Activated naive CD4-positive, alpha-beta T cell treated with anti-CD3 and anti-CD28 coated beads, Interleukin-2, amount 10 ng/mL, durations not matched to agents 7 days and 5 days (primary cell): ENCODE measurements around the gene HELLS.
"Not testable (repeated sequence)": the region's sequence is repeated elsewhere in the genome, so short reads cannot be mapped to it uniquely, and the experiment has no call there.

Experiments
- CTCF ChIA-PET: fragments of 350-600 bp; sonication (Branson Sonifier 250); formaldehyde crosslinking; loops from one replicate; lab custom pipeline; 2021; ENCODE audit warnings: antibody characterized with exemption; lab: Charles Lee
- DNase-seq: peaks from one replicate; pipeline ENCODE4 v3.0.0-alpha.2; 2020
- H3K27ac Mint-ChIP-seq: one replicate; pipeline ENCODE4 v1.8.0; 2021; ENCODE audit warnings: mild to moderate bottlenecking, moderate library complexity, mixed read lengths
- H3K27me3 Mint-ChIP-seq: one replicate; pipeline ENCODE4 v1.8.0; 2021; ENCODE audit warnings: mild to moderate bottlenecking, mixed read lengths
- H3K36me3 Mint-ChIP-seq: one replicate; pipeline ENCODE4 v1.8.0; 2021; ENCODE audit warnings: mixed read lengths
- H3K4me1 Mint-ChIP-seq: one replicate; pipeline ENCODE4 v1.8.0; 2021; ENCODE audit warnings: mixed read lengths
- H3K4me3 Mint-ChIP-seq: one replicate; pipeline ENCODE4 v1.8.0; 2021; ENCODE audit warnings: mild to moderate bottlenecking, moderate library complexity, mixed read lengths
- H3K9me3 Mint-ChIP-seq: one replicate; pipeline ENCODE4 v1.8.0; 2021; ENCODE audit warnings: mixed read lengths

The HELLS gene

GRCh38 chr10:94630017-94630688 lies 84.6 kb downstream of the HELLS start:
- DNase-seq, result no peak
- H3K27me3 Mint-ChIP-seq, result no peaks in the 10 kb centered on the region
- H3K9me3 Mint-ChIP-seq, result no peaks in the 10 kb centered on the region
- H3K4me1 Mint-ChIP-seq, result peaks cover 2% of the 10 kb centered on the region
- H3K36me3 Mint-ChIP-seq, result no peaks in the 10 kb centered on the region
- H3K4me3 Mint-ChIP-seq, result no peak overlapping the region
- no peak overlapping the region for H3K27ac Mint-ChIP-seq
- CTCF ChIA-PET, result interaction anchor here (1.4 kb wide), 1 partner anchor 613 kb away, joined by 3 read pairs; no protein-coding TSS in a partner anchor

GRCh38 chr10:94631077-94631875 lies 85.7 kb downstream of the HELLS start:
- no peak overlapping the region for H3K27ac Mint-ChIP-seq
- H3K27me3 Mint-ChIP-seq, result no peaks in the 10 kb centered on the region
- H3K36me3 Mint-ChIP-seq, result no peaks in the 10 kb centered on the region
- CTCF ChIA-PET, result no interaction called here
- DNase-seq, result no peak
- H3K4me1 Mint-ChIP-seq, result peaks cover 2% of the 10 kb centered on the region
- H3K9me3 Mint-ChIP-seq, result no peaks in the 10 kb centered on the region
- no peak overlapping the region for H3K4me3 Mint-ChIP-seq

- H3K9me3 Mint-ChIP-seq, result peaks cover 3% of the 10 kb centered on the region
- H3K27me3 Mint-ChIP-seq, result no peaks in the 10 kb centered on the region
- H3K36me3 Mint-ChIP-seq, result no peaks in the 10 kb centered on the region
- no peak for DNase-seq
- no peak overlapping the region for H3K27ac Mint-ChIP-seq
- no peak overlapping the region for H3K4me3 Mint-ChIP-seq
- CTCF ChIA-PET, result interaction anchor here (1.5 kb wide), 1 partner anchor 611 kb away, joined by 3 read pairs; no protein-coding TSS in a partner anchor
- H3K4me1 Mint-ChIP-seq, result peaks cover 2% of the 10 kb centered on the region
Measured at GRCh38 chr10:94632954-94633353, 87.4 kb downstream of the HELLS start.

- H3K36me3 Mint-ChIP-seq, H3K4me3 Mint-ChIP-seq, H3K4me1 Mint-ChIP-seq, DNase-seq, H3K27ac Mint-ChIP-seq, H3K27me3 Mint-ChIP-seq, CTCF ChIA-PET: not testable (repeated sequence)
- peaks cover 12% of the 10 kb centered on the region for H3K9me3 Mint-ChIP-seq
Measured at GRCh38 chr10:94638097-94638496, 92.5 kb downstream of the HELLS start.

GRCh38 chr10:94639902-94640301 lies 94.3 kb downstream of the HELLS start:
- no peak for DNase-seq
- no peak overlapping the region for H3K4me3 Mint-ChIP-seq
- peaks cover 12% of the 10 kb centered on the region for H3K9me3 Mint-ChIP-seq
- no peak overlapping the region for H3K27ac Mint-ChIP-seq
- H3K27me3 Mint-ChIP-seq, result no peaks in the 10 kb centered on the region
- H3K36me3 Mint-ChIP-seq, result no peaks in the 10 kb centered on the region
- CTCF ChIA-PET, result no interaction called here
- no peaks in the 10 kb centered on the region for H3K4me1 Mint-ChIP-seq

- H3K27me3 Mint-ChIP-seq, result no peaks in the 10 kb centered on the region
- peaks cover 12% of the 10 kb centered on the region for H3K9me3 Mint-ChIP-seq
- no peak overlapping the region for H3K4me3 Mint-ChIP-seq
- no peaks in the 10 kb centered on the region for H3K36me3 Mint-ChIP-seq
- DNase-seq, result no peak
- CTCF ChIA-PET, result no interaction called here
- no peaks in the 10 kb centered on the region for H3K4me1 Mint-ChIP-seq
- H3K27ac Mint-ChIP-seq, result no peak overlapping the region
Measured at GRCh38 chr10:94640562-94640961, 95.0 kb downstream of the HELLS start.

- H3K27me3 Mint-ChIP-seq, result no peaks in the 10 kb centered on the region
- H3K4me1 Mint-ChIP-seq, result no peaks in the 10 kb centered on the region
- CTCF ChIA-PET, result no interaction called here
- no peaks in the 10 kb centered on the region for H3K36me3 Mint-ChIP-seq
- no peak for DNase-seq
- no peak overlapping the region for H3K4me3 Mint-ChIP-seq
- peaks cover 12% of the 10 kb centered on the region for H3K9me3 Mint-ChIP-seq
- no peak overlapping the region for H3K27ac Mint-ChIP-seq
Measured at GRCh38 chr10:94641480-94641879, 95.9 kb downstream of the HELLS start.

GRCh38 chr10:94644352-94644751 lies 98.8 kb downstream of the HELLS start:
- CTCF ChIA-PET, result no interaction called here
- Mint-ChIP-seq H3K4me3 (no peak overlapping the region), H3K9me3 (no peaks in the 10 kb centered on the region), H3K27me3 (no peaks in the 10 kb centered on the region), H3K4me1 (no peaks in the 10 kb centered on the region), H3K36me3 (no peaks in the 10 kb centered on the region), H3K27ac (no peak overlapping the region)
- no peak for DNase-seq

GRCh38 chr10:94645285-94645684 lies 99.7 kb downstream of the HELLS start:
- Mint-ChIP-seq H3K4me1 (no peaks in the 10 kb centered on the region), H3K36me3 (no peaks in the 10 kb centered on the region), H3K27me3 (no peaks in the 10 kb centered on the region), H3K27ac (no peak overlapping the region), H3K9me3 (no peaks in the 10 kb centered on the region), H3K4me3 (no peak overlapping the region)
- DNase-seq, result no peak
- CTCF ChIA-PET, result no interaction called here
